HTR-8/SVneo (cell line): ENCODE measurements around the gene CNTNAP2.

Experiments
- DNase-seq: peaks from one replicate; pipeline ENCODE4 v3.0.0; 2011; ENCODE audit warnings: low spot score, mixed read lengths; ENCODE audit not compliant: insufficient read length
- FAIRE-seq: peaks from 2 replicates; lab custom pipeline; 2011; peaks lifted over from hg19 to GRCh38; lab: Jason Lieb, UNC

CNTNAP2 gene

GRCh38 chr7:148155000-148155399 is 2038.4 kb downstream of the CNTNAP2 start:
- DNase-seq, result no peak
- no peak for FAIRE-seq

- no peak for DNase-seq
- FAIRE-seq, result no peak
These were observed 2039.2 kb downstream of the CNTNAP2 start for GRCh38 chr7:148155826-148156225.

- FAIRE-seq (no peak), DNase-seq (no peak)
These were observed 2039.6 kb downstream of the CNTNAP2 start for GRCh38 chr7:148156233-148156632.

- FAIRE-seq (no peak), DNase-seq (no peak)
These were observed 2042.7 kb downstream of the CNTNAP2 start for GRCh38 chr7:148159331-148159730.

GRCh38 chr7:148161776-148162175 is 2045.2 kb downstream of the CNTNAP2 start:
- FAIRE-seq (no peak), DNase-seq (no peak)

GRCh38 chr7:148162808-148163207 is 2046.2 kb downstream of the CNTNAP2 start:
- FAIRE-seq (no peak), DNase-seq (no peak)

- no peak for FAIRE-seq
- DNase-seq, result no peak
These were observed 2046.6 kb downstream of the CNTNAP2 start for GRCh38 chr7:148163246-148163645.

GRCh38 chr7:148172920-148173319 is 2056.3 kb downstream of the CNTNAP2 start:
- DNase-seq, result no peak
- FAIRE-seq, result no peak

GRCh38 chr7:148173369-148173768 is 2056.8 kb downstream of the CNTNAP2 start:
- DNase-seq (no peak), FAIRE-seq (no peak)

GRCh38 chr7:148174376-148174775 is 2057.8 kb downstream of the CNTNAP2 start:
- FAIRE-seq, result no peak
- DNase-seq, result no peak

GRCh38 chr7:148175512-148175911 is 2058.9 kb downstream of the CNTNAP2 start:
- DNase-seq, result no peak
- FAIRE-seq, result no peak

- DNase-seq (no peak), FAIRE-seq (no peak)
These were observed 2061.4 kb downstream of the CNTNAP2 start for GRCh38 chr7:148177972-148178371.

- DNase-seq, result no peak
- no peak for FAIRE-seq
These were observed 2063.5 kb downstream of the CNTNAP2 start for GRCh38 chr7:148180075-148180474.

- no peak for FAIRE-seq
- DNase-seq, result no peak
These were observed 2065.7 kb downstream of the CNTNAP2 start for GRCh38 chr7:148182264-148182663.

GRCh38 chr7:148185041-148185440 is 2068.4 kb downstream of the CNTNAP2 start:
- FAIRE-seq (no peak), DNase-seq (no peak)

GRCh38 chr7:148187471-148187870 is 2070.9 kb downstream of the CNTNAP2 start:
- DNase-seq (no peak), FAIRE-seq (no peak)

GRCh38 chr7:148191391-148192065 is 2074.9 kb downstream of the CNTNAP2 start:
- FAIRE-seq, result no peak
- no peak for DNase-seq

GRCh38 chr7:148192491-148192890 is 2075.9 kb downstream of the CNTNAP2 start:
- FAIRE-seq (no peak), DNase-seq (no peak)

- no peak for DNase-seq
- FAIRE-seq, result no peak
These were observed 2085.4 kb downstream of the CNTNAP2 start for GRCh38 chr7:148201992-148202391.

- DNase-seq, result no peak
- no peak for FAIRE-seq
These were observed 2088.2 kb downstream of the CNTNAP2 start for GRCh38 chr7:148204639-148205304.

GRCh38 chr7:148209643-148210190 is 2093.1 kb downstream of the CNTNAP2 start:
- no peak for FAIRE-seq
- DNase-seq, result no peak
